GM18519 (cell line): Measurements from ENCODE around the gene PHF21B.
"Not testable (repeated sequence)": the region's sequence is repeated elsewhere in the genome, so short reads cannot be mapped to it uniquely, and the experiment has no call there.

Experiments used
- ATAC-seq: cut with Tn5 transposase; IDR thresholded peaks from one replicate; pipeline ENCODE4 v1.9.1; 2021; ENCODE audit warnings: mild to moderate bottlenecking, moderate library complexity; ENCODE audit not compliant: unreplicated experiment, low FRiP score

Gene PHF21B

DNA sequence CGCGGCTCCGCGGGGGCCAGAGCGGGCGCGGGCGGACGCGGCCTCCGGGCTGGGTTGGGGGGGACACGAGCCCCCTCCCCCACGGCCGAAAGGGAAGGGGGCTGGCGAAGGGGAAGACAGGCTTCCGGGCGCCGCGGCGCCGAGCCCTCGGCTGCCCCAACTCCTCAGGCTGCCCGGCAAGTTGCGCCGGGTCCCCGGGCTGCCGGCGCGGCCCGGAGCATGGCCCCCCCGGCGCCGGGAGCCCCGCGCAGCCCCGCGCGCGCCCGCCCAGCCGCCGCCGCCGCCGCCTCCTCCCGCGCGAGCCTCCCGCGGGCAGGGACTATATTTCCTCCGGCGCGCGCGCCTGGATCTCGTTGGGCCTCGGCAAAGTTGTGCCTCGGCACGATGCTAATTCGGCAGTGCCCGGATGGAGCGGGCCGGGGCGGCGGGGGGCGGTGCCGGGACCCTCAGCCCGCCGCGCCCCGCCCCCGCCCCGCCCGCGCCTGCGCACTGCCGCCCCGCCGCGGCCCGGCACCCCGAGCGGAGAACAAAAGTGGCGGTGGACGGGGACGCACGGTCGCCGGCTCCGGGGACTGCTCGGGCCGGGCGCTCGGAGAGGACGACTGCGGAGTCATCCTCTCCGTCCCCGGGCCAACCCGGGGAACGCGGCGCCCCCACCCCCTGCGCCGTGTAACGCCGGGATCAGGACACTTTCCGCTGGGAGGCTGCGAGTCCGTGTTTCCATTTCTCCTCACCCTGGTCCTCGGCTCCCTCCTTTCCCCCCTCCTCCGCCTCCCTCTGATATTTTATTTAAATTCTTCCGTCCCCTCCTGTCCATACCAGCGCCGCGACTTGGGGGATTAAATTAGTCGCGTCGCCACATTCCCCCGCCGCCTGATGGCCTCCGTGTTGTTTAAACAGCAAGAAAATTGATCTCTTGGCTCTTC, at the start of gene PHF21B:
TSS of gene PHF21B (minus strand) at position 400 of the 926 bp plus-strand sequence. CDS start 456 bp downstream, outside the sequence.
- no peak for ATAC-seq

DNA sequence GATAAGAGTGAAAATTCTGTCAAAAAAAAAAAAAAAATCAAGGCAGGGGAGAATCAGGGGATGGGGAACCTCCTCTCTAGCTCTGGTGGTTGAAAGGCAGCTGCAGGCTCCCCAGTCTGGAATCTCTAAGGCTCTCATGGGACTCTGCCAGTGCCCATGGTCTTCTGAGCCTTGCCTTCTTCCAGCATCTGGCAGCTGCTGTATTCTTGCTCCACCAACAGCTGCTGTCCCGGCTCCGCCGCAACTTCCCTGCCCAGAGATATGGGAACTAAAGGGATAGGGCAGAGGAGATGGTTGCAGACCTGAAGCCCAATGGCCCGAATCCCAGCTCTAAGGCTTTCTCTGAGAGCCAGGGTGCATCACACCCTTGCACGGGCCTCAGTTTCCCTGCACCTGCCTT, 49.5 kb upstream of the PHF21B start:
- ATAC-seq: no peak

DNA sequence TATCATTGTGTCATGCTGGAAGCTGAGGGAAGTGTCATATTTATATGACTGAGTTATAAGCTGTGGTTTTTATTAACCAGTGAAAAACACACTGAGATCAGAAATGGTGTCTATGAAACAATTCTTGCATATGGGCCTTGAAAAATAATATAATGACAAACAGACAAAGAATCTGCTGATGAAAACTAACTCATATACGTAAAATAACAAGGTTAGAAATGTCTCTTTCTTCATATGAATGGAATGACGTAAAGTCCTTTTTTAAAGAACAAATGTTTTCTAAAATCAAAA, 48.8 kb upstream of the PHF21B start:
- no peak for ATAC-seq

DNA sequence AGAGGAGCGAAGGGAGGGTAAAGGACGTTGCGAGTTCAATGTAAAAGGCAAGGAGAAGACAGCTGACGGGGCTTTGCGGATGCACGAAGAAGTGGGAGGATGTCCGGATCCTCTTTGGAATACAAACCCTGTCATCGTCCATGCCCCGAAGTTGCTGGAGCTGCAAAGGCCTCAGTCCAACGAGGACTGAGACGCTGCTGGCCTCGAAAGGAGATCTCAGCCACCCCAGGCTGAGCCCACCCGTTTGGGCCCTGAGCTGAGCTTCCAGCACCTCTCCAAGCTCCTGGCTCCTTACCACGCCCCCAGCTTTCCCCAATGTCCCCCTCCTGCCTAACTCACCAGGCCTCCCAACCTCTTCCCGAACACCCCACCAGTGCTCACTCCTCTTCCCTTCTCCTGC, 46.1 kb upstream of the PHF21B start:
- ATAC-seq: no peak

DNA sequence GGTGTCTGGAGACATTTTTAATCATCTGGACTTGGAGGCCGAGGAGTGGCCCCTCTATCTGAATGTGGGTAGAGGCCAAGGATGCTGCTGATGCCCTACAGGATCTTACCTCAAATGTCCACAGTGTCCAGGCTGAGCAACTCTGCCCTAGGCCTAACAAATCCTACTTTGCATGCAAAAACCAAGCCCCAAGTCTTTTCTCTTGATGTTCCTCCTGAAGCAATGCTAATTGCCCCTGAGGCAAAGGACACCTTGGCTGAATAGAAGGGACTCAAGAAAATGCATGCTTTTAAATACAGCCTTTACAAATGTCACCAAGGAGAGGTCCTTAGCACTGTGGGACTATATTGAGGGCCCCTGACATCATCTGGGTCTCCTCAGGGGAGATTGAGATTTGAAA, 43.8 kb upstream of the PHF21B start:
- no peak for ATAC-seq

DNA sequence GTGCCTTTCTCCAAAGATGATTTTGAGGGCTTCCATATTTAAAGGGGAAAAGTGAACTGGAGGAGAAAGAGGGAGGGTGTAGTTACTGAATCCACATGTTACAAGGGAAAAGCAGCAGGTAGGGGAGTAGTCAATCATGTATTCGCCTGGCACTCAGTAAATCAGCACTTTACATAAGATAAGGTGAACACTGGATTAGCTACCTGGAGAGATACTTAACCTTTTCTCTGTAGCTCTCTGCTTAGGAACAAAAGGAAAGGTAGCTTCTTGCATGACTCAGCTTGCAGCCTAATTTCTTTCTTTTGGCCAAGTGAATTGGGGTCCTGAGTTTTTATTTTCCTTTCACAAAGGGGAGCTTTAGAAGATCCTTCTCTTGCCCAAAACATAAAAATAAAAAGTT, 43.3 kb upstream of the PHF21B start:
- ATAC-seq: no peak

DNA sequence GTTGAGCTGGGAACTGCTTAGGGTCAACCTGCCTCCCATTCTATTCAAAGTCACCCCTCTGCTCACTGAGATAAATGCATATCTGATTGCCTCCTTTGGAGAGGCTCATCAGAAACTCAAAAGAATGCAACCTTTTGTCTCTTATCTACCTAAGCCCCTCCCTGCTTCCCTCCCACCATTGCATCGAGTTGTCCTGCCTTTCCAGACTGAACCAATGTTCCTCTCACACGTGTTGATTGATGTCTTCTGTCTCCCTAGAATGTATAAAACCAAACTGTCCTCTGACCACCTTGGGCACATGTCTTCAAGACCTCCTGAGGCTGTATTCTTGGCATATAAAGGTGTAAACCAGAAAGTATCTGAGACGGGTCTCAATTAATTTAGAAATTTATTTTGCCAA, 42.9 kb upstream of the PHF21B start:
- not testable (repeated sequence) for ATAC-seq

DNA sequence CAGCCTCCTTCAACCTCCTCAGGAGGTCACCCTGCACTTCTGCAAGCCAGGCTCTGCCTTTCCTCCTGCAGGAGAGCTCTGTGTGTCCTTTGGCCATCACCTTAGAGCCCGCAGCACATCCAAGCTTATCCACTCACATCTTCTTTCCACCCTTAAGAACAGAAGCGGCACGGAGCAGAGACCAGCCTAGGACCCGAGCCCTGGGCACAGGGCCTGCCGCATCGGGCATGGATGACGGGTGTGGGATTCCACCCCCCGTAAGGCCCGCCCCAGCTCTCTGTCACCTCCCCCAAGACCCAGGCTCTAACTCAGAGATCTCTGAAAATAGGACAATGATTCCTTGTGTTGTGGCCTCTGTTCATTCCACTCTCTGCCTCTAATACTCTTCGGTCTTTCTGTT, 42.1 kb upstream of the PHF21B start:
- no peak for ATAC-seq

DNA sequence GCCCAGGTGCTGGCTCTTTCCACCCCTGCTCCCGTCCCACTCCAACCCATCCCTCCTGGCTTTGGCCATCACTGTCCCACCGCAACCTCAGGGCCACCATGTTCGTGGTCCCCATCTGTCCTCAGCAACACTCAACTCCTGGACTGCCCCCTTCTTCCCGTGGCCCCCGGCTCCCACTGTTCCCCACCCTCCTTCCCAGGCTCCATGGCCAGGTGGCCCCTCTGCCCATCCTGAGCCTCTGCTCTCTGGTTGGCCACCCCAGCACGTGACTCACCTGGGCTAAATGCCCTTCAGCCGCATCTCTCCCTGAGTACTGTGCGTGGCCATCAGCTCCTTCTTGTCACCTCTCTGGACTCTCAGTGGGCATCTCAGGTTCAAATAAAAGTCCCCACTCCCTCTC, 41.6 kb upstream of the PHF21B start:
- ATAC-seq: no peak

DNA sequence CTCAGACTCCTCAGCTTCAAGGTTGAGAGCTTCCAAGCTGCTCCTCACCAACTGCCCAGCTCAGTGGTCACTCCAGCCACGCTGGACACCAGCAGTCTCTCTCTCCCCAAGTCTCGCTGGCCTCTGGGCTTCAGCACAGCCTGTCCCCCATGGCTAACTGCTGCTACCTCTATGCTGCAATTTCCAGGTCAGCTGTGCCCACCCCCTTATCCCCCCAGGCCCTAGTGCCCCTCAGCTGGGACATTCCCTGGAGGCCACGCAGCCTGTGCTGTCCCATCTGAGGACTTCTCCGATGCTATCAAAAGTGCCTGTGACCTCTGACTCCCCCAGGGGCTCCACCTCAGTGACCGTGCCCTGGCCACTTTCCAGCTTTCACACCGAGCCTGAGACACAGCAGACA, 37.5 kb upstream of the PHF21B start:
- ATAC-seq: no peak

DNA sequence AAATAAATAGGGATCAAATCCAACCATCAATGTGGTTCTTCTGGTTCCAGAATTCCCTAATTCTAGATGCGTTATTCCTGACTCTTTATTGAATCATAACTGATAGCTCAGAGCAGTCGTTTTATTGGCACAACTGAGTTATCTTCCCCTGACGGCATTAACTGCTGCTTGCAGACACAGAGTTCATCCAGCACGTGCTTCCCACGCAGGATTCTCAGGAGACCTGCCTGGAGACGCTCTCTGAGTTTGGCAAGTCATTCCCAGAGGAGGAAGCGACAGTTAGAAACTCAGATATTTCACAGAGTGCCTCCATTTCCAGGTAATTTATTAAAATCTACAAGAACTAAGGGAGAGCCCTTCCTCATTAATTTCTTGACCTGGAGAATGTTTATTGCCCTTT, 35.4 kb upstream of the PHF21B start:
- ATAC-seq: no peak

DNA sequence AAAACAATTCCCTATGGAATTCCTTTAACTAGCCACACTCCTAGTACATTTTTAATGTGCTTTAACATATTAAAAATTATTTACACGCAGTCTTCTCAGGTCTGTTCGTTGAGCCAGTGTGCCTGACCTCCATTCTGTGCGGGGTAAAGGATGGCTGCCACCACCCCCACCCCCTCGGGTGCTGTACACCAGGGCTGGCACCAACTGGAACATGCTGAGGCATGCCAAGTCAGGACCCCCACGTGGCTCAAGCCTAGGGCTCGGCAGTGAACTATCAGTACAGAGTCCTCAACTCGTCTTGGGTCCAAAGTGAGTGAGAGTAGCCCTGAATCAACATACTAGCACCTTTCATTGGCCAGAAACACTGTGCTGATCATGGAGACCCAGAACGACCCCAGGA, 32.5 kb upstream of the PHF21B start:
- ATAC-seq: no peak

DNA sequence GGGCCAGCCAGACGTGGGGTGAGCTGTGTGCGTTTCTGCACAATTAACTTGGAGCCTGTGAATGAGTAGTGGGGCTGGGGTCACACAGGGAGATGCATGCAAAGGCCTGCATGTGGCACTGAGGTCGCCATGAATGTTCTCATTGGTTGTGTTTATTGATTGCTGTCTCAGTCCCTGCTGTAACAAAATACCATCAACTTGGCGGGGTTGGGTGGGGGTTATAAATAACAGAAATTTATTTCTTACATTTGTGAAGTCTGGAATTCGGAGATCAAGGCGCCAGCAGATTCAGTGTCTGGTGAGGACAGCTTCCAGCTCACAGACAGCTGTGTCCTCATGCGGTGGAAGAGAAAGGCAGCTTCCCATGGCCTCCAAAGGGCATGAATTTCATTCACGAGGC, 29.3 kb upstream of the PHF21B start:
- no peak for ATAC-seq

DNA sequence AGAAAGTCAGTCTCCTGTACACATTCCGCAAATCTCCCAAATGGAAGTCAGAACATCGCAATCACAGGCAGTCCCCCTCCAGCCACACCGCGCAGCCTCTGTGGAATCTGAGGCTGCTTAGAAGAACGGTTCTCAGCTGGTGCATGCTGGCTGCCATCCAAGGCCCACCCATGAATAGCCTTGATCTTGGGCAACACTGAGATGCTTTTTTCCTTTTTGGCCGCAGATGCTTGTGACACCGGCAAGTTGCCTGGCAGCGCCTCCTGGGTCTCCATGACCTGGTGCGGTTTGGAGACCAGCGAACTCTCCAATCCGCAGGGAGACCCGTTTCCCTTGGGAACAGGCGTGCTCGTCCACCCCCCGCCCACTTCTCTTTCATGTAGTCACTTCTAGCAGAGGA, 26.3 kb upstream of the PHF21B start:
- ATAC-seq: no peak

DNA sequence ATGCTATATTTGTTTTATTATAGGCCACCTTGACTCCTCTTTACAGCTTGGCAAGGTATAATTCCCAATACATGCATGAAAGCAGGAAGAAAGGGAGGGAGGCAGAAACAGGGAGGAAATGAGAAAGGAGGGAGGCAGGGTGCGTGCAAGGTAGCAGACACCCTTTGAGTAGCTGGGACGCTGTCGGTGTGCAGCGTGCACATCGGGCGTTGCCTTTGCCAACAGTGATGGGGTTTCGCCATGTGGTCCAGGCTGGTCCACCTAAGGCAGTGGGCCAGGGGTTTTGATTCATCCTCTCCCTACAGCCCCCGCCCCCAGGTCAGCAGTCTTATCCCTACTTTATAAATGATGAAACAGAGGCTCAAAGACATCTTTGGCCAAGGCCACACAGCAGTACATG, 25.0 kb upstream of the PHF21B start:
- ATAC-seq: no peak

DNA sequence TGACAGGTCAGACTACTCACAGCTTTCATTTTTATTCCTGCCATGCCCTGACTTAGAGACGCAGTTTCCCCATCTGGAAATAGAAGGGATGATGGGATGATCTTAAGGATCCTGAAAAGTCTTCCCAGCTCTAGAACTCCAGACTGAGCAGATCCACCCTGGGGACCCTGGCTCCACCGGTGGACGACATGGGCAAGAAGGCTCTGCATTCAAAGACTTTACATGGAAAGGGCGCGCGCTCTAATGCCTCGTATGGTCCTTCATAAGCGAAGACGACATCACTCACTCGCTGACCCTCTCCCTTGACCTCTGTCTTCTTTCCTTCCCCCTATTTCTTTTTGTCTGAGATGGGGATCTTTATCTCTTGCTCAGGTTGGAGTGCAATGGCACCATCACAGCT, 24.4 kb upstream of the PHF21B start:
- no peak for ATAC-seq

DNA sequence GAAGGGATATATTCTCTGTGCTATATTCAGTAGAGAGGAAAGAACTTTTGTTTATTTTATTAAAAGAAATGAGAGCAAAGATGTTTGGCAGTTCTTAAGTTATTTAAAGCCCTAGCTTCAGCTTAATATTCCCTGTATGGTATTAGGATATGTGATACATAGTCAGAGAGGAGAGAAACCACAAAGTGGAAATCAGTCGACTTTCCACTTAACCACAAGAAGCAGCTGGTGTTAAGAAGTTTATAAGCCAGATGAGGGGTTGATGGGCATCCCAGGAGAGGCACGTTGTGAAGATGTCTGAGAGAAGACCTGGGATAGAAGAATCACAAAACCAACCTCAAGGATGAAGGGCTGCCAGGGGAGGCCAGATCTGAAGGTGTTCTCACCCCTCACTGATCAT, 23.3 kb upstream of the PHF21B start:
- ATAC-seq: no peak

DNA sequence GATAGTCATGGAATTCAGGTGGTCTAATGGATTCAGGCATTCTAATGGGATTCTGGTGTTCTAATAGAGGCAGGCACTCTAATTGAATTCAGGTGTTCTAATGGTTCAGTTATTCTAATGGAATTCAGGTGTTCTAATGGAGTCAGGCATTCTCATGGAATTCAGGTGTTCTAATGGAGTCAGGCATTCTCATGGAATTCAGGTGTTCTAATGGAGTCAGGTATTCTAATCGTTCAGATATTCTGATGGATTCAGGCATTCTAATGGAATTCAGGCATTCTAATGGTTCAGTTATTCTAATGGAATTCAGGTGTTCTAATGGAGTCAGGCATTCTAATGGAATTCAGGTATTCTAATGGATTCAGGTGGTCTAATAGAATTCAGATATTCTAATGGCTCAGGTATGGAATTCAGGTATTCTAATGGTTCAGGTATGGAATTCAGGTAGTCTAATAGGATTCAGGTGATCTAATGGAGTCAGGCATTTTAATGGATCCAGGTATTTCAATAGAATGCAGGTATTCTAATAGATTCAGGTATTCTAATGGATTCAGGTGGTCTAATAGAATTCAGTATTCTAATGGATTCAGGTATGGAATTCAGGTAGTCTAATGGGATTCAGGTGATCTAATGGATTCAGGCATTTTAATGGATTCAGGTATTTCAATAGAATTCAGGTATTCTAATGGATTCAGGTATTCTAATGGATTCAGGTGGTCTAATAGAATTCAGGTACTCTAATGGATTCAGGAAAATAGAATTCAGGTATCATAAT, 22.0 kb upstream of the PHF21B start:
- no peak for ATAC-seq

DNA sequence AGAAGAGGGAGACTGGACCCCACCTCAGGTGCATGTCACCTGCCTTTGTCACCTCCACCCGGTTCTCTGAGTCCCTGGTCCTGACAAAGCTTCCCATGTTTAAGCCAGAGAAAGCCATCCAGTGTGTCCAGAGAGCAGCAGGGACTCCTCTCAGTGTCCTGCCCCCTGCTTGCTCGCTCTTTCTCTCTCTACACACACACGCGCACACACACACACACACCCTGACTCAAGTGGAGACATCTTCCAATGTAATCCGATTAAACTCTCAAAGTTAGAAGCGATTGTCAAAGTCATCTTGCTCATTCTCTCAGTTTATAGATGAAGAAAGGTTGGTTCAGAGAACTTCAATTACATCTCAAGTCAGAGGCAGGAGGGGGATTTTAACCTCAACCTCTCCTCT, 19.7 kb upstream of the PHF21B start:
- no peak for ATAC-seq

DNA sequence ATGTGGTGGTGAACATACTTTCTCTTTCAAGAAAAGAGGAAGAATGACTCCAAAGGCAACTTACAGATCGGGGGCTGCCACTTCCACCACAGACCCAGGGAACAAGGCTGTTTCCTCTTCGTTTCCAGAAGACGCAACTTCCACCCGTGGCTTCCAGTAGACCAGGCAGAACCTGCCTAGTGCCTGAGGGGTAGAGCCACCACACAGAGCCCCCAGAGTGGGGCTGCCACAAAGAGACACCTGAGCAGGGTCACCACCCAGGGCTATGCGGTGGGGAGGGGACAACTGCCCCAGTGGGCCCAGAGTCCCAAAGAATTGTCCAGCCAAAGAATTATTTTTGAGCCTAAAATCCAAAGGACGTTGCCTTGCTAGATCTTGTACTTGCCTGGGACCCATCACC, 16.7 kb upstream of the PHF21B start:
- no peak for ATAC-seq

DNA sequence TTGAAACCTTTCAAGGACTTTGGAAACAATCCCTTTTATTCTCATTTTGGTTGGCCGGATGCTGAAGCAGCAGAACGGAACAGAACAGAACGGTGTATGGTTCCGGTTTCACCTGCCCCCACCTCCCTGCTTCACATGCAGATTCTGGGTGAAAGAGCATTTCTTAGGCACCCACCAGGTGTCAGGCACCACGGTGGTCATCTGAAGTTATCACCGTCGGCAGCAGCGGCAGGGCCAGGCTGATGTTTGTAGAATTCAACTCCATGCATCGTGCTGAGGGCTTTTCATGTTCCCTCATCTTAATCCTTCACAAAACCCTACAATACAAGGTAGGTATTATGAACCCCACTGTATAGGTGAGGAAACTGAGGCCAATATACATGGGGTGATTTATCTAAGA, 13.6 kb upstream of the PHF21B start:
- no peak for ATAC-seq
